ENCODE results near the gene DDO.

Gene DDO

DNA sequence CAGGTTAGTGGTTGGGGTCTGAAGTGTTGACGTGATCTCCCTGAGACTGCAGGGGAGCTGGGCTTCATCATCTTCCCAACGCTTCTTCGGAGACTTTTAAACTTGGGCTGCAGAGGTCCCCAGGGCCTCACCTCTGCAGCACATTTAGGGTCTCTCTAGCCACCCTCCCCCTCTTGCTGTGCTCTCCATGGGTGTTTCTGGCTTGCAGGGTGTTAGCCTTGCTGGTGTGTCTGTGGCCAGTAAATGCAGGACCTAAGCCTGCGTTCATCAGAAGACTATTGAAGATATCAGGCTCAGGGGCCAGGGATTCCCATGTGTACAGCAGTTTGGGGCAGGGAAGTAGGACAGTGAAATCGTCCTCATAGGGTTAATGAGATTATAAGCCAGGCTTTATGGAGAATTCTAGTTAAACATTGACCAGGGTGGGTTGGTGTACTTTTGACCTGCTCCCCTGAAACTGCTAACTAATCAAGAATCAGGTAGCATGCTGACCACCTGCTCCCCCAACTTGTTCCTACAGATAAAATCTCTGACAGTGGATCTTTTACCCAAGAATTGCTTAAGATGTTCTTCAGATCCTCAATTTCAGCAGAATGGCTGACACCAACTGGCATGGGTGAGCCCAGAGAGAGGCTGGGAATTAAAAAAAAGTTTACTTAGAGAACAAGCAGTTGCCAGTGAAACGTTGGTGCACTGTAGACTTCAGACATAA lies 3.8 kb upstream of the DDO start:
- DNase-seq (ENCODE audit: low spot score) = no peak

DNA sequence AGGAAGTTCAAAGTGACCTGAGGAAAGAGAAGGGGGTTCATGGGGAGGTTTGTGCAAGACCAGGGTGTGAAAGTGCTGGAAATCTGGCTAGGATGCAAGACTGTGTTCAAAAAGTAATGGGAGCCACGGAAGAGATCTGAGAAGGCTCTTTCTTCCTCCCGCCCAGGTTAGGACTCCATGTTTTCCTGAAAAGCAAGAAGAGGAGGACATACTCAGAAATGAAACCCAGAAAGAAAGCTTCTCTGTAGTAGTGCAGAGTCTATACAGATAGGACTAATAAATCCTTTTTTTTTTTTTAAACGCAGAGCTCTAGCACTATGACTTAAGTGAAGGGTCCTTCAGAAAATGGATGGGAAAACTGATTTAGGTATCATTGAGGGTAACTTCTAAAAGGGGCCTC lies 3.2 kb upstream of the DDO start:
- DNase-seq (ENCODE audit: low spot score) = no peak

DNA sequence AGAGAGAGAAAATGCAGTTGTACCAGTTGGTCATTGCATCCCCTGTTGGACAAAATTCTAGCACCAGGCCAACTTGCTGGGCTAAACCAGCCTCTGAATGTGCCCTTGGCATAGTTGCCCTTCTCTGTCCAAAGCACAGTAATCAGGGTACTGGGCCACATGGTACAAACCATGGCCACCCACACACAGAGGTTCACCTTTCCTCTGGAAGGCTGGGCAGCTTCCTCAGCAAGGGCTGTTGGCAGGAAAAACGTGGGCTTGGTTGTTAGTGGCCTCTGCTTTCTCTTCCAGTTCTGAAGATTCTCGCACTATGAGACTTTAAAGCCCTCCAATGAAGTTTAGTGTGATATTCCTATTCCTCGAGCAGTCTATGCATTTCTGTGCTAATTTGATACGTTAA lies 706 bp downstream of the DDO start:
- DNase-seq (ENCODE audit: low spot score) = peak; percentile 16

GRCh38 chr6:110412360-110412759 lies 3.0 kb downstream of the DDO start:
- DNase-seq (ENCODE audit: low spot score) = no peak

DNA sequence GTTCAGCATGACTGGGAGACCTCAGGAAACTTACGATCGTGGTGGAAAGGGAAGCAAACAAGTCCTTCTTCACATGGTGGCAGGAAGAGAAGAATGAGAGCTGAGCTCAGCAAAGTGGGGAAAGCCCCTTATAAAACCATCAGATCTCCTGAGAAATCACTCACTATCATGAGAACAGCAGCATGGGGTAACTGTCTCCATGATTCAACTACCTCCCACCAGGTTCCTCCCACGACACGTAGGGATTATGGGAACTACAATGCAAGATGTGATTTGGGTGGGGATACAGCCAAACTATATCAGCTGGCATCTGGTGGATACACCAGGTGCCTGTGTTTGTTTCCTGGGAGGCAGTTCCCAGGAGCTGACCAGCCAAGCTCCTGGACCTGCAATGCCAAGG lies 4.9 kb downstream of the DDO start:
- DNase-seq (ENCODE audit: low spot score) = no peak

- DNase-seq (ENCODE audit: low spot score) = no peak
Measured at GRCh38 chr6:110409794-110410193, 5.6 kb downstream of the DDO start.

- DNase-seq (ENCODE audit: low spot score) = no peak
Measured at GRCh38 chr6:110408901-110409300, 6.5 kb downstream of the DDO start.

DNA sequence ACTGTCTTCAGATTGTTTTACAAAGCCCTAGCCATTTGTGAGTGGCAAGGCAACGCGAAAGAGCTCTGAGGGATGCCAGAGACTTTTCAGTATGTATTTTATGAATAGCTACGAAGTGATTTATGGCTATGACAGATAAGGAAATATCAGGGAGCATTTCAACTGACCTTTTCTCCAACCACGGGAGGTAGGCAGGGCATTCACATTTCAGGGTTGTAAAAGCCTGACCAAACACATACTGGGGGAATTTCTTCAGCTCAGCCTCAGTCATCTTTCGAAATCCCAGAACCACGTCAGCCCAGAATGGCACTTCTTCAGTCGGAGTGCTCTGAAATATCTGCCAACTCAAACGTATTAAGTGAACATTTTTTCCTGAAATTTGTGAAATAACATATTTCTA lies 10.8 kb downstream of the DDO start:
- no peak for DNase-seq (ENCODE audit: low spot score)

DNA sequence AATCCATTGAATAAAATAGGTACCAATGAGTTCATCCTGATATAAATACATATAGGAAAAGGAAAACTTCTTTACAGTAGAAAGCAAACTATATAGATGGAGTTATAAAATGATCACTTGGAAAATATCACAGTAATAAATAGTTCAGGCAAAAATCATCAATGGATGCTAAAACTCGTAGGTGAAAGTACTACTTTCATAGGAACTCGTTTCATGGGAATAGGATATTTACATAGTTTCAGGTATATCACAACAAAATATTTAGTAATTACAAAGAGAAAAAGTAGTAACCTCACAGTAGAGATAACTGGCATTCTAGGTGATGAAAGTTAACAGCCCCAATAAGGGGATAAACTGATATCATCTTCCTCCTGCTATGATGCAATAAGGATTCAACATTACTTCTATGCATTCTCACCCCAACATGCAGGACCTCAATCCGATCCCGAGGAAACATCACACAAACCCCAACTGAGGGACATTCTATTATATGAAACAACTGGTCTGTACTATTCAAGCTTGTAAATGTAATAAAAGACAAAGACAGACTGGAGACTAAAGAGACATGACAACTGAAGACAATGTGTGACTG lies 13.7 kb downstream of the DDO start:
- no peak for DNase-seq (ENCODE audit: low spot score)

- DNase-seq (ENCODE audit: low spot score) = no peak
Measured at GRCh38 chr6:110400208-110400607, 15.2 kb downstream of the DDO start.

GRCh38 chr6:110399219-110400071 lies 15.9 kb downstream of the DDO start:
- DNase-seq (ENCODE audit: low spot score) = no peak

- no peak for DNase-seq (ENCODE audit: low spot score)
Measured at GRCh38 chr6:110398778-110399177, 16.6 kb downstream of the DDO start.

- DNase-seq (ENCODE audit: low spot score) = peak; percentile 71
Measured at GRCh38 chr6:110395221-110395620, 20.2 kb downstream of the DDO start.

- no peak for DNase-seq (ENCODE audit: low spot score)
Measured at GRCh38 chr6:110394409-110394808, 21.0 kb downstream of the DDO start.

- no peak for DNase-seq (ENCODE audit: low spot score)
Measured at GRCh38 chr6:110392727-110393126, 22.6 kb downstream of the DDO start.

DNA sequence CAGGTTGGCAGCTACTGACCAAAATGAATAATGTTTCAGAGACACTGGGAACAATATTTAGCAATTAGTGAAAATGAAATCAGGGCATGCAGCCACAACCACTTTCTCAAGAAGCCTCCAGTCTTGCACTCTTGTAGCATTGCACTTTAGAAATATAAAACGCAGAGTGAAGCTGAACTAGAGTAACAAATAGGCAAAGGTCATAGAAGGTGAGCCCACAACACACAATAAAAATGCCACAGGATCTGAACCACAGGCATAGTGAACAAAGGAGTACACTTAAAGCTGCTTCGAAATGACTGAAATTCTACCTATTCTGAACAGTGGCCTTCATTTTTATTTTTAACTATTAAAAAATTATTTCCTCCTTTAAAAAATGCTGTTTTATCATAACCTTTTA lies 25.0 kb downstream of the DDO start:
- DNase-seq (ENCODE audit: low spot score) = no peak

DNA sequence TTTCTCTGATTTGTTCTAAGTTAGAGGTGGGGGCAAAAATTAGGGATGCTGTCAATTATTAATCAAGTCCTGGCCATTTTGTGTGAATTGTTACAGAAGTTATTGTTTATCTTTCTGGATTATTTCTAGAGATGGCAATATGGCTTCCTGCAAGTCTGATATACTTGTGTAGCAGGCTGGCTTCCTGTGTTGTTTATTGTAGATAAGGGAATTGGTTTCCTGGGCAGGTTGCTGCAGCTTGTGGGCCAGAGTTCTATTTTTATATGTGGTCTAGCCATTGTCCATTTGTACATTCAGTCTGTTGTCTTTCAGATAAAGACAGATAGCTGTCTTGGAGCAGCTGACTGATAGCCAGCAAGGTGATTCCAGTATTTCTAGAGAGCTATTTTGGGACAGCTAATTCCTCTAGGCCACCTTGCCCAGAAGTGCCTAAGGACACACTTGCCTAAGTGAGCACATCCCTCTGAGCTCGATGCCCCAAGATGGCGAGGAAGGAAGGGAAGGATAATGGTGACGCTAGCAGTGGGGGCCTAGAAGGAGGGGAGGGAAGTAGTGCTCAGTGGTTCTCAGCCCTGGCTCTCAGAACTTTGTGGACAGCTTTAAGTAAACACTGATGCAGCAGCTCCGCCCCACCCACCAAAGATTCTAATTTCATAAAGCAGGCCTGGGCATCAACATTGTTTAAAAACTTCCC lies 25.5 kb downstream of the DDO start:
- no peak for DNase-seq (ENCODE audit: low spot score)

DNA sequence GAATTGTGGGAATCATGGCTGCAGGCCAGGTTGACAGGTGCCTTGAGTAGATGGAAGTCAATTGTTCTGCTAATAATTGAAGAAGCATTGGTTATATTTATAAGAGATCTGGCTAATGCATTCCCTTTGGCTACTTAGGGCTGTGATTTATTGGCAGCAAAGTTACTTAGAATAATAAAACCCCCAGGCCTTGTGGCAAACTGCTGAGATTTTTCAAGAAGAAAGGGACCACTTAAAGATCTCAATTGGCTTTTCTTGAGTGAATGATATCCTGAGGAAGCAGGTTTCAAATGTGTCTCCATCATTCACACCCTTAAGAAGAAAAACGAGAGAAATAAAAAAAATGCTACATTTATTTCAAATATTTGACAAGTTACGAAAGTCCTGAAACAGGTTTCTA lies 27.4 kb downstream of the DDO start:
- no peak for DNase-seq (ENCODE audit: low spot score)

- DNase-seq (ENCODE audit: low spot score) = no peak
Measured at GRCh38 chr6:110385458-110385863, 29.9 kb downstream of the DDO start.

DNA sequence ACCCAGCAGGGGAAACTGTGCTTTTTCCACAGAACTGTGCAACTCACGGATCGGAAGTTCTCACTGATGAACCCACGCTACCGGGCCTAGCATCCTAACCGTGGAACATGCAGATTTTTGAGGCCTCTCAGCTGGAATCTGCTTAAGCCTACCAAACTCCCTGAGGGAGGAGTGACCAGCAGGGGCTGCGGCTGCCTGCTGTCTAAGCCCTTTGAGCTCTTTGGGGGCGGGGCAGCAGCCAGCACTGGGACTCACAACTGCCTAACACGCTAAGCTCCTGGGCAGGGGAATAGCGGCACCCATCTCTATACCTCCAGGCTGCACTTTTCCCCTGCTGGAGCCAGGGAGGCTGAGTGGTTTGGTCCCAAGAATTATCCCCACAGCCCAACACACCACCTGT lies 36.8 kb downstream of the DDO start:
- no peak for DNase-seq (ENCODE audit: low spot score)

- no peak for DNase-seq (ENCODE audit: low spot score)
Measured at GRCh38 chr6:110369066-110369465, 46.3 kb downstream of the DDO start.

- DNase-seq (ENCODE audit: low spot score) = no peak
Measured at GRCh38 chr6:110368284-110368683, 47.1 kb downstream of the DDO start.

DNA sequence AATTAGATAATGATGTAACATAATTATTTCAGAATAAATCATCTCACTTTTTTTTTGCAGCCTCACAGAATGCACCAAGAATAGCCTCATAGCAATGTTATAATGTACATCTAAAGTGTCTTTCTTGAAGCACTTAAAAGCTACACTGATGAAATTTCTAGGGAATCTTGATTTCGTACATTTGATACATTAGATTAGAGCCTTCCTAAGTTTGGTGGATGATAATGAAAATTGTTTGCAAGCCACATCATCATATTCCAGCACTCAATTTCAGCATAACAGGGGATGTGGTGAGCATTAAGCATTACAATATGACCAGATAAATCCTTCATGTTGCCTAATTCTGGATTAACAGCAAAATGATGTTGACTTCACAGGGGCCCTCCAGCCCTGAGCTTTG lies 47.5 kb downstream of the DDO start:
- DNase-seq (ENCODE audit: low spot score) = no peak

All from cerebellar cortex (tissue), 1 donor.